Urothelium cell line (cell line): ENCODE data around the gene RNF186.
A peak's percentile ranks its signal among the peaks of the same experiment; 100 is the strongest.
"Not testable (repeated sequence)": the region's sequence is repeated elsewhere in the genome, so short reads cannot be mapped to it uniquely, and the experiment has no call there.

Experiments
- DNase-seq: peaks from one replicate; pipeline ENCODE4 v3.0.0; 2011; ENCODE audit warnings: low spot score, mixed read lengths
- FAIRE-seq: peaks from 2 replicates; lab custom pipeline; 2011; peaks lifted over from hg19 to GRCh38; lab: Jason Lieb, UNC

RNF186 gene

GRCh38 chr1:19814681-19815503 is at the start of gene RNF186:
TSS of gene RNF186 (minus strand) at chr1:19815283. CDS start at chr1:19815101, 182 bp downstream.
- DNase-seq = no peak
- FAIRE-seq = no peak

GRCh38 chr1:19864570-19865160 is 49.6 kb upstream of the RNF186 start:
- FAIRE-seq (no peak), DNase-seq (no peak)

GRCh38 chr1:19862944-19863343 is 47.9 kb upstream of the RNF186 start:
- no peak for FAIRE-seq
- no peak for DNase-seq

GRCh38 chr1:19861842-19862530 is 46.9 kb upstream of the RNF186 start:
- FAIRE-seq (no peak), DNase-seq (no peak)

- DNase-seq = peak; percentile 64
- FAIRE-seq = no peak
Measured at GRCh38 chr1:19861034-19861433, 46.0 kb upstream of the RNF186 start.

GRCh38 chr1:19860418-19860817 is 45.3 kb upstream of the RNF186 start:
- DNase-seq = no peak
- FAIRE-seq = peak; percentile 27

GRCh38 chr1:19859876-19860275 is 44.8 kb upstream of the RNF186 start:
- FAIRE-seq = no peak
- no peak for DNase-seq

GRCh38 chr1:19858893-19859292 is 43.8 kb upstream of the RNF186 start:
- DNase-seq (no peak), FAIRE-seq (no peak)

GRCh38 chr1:19854866-19855265 is 39.8 kb upstream of the RNF186 start:
- FAIRE-seq (no peak), DNase-seq (no peak)

GRCh38 chr1:19852036-19852435 is 37.0 kb upstream of the RNF186 start:
- FAIRE-seq = no peak
- DNase-seq = no peak

- FAIRE-seq (no peak), DNase-seq (no peak)
Measured at GRCh38 chr1:19850214-19850613, 35.1 kb upstream of the RNF186 start.

- DNase-seq, FAIRE-seq: not testable (repeated sequence)
Measured at GRCh38 chr1:19849307-19849706, 34.2 kb upstream of the RNF186 start.

- not testable (repeated sequence) for DNase-seq, FAIRE-seq
Measured at GRCh38 chr1:19847334-19847733, 32.3 kb upstream of the RNF186 start.

GRCh38 chr1:19846338-19846737 is 31.3 kb upstream of the RNF186 start:
- no peak for DNase-seq
- no peak for FAIRE-seq

GRCh38 chr1:19845555-19845954 is 30.5 kb upstream of the RNF186 start:
- no peak for DNase-seq

GRCh38 chr1:19844731-19845495 is 29.8 kb upstream of the RNF186 start:
- FAIRE-seq (no peak), DNase-seq (no peak)

More at GRCh38 chr1:19845555-19845954, 30.5 kb upstream of the RNF186 start:
- no peak for FAIRE-seq

GRCh38 chr1:19840228-19840627 is 25.1 kb upstream of the RNF186 start:
- no peak for FAIRE-seq
- DNase-seq = no peak

- no peak for DNase-seq
- no peak for FAIRE-seq
Measured at GRCh38 chr1:19837866-19838265, 22.8 kb upstream of the RNF186 start.

- no peak for DNase-seq
- FAIRE-seq = no peak
Measured at GRCh38 chr1:19835578-19835977, 20.5 kb upstream of the RNF186 start.

GRCh38 chr1:19831441-19831840 is 16.4 kb upstream of the RNF186 start:
- peak; percentile 29 for DNase-seq
- FAIRE-seq = no peak

- no peak for DNase-seq
- FAIRE-seq = no peak
Measured at GRCh38 chr1:19828546-19828945, 13.5 kb upstream of the RNF186 start.
